T-helper 22 cell (primary cell): ENCODE data around the gene CSRNP3.

Experiments
- DNase-seq: peaks from one replicate; pipeline ENCODE4 v3.0.0-alpha.2; 2020; ENCODE audit warnings: low read depth

Gene CSRNP3, protein sequence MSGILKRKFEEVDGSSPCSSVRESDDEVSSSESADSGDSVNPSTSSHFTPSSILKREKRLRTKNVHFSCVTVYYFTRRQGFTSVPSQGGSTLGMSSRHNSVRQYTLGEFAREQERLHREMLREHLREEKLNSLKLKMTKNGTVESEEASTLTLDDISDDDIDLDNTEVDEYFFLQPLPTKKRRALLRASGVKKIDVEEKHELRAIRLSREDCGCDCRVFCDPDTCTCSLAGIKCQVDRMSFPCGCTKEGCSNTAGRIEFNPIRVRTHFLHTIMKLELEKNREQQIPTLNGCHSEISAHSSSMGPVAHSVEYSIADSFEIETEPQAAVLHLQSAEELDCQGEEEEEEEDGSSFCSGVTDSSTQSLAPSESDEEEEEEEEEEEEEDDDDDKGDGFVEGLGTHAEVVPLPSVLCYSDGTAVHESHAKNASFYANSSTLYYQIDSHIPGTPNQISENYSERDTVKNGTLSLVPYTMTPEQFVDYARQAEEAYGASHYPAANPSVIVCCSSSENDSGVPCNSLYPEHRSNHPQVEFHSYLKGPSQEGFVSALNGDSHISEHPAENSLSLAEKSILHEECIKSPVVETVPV

DNA sequence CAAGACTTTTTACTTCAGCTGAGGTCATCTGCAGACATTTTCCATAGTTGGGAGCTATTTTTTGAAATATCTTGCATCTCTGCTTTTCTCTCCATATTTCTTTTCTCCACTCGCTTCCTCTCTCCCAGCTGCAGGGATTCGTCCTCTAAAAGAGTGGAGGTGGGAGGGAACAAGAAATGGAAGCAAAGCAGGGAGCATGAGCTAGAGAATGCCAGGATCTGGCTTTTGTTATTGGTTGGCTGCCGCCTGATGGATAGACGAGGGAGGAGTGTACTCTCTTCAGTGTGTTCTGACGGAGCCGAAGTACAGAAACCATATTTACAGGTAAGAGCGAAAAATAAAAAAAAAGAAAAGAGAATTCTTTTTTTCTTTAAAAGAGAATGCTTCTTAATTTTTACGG is at the start of gene CSRNP3:
TSS of gene CSRNP3 (plus strand) at position 282 of the 400 bp plus-strand sequence. CDS start 125,368 bp downstream, outside the sequence.
- no peak for DNase-seq

DNA sequence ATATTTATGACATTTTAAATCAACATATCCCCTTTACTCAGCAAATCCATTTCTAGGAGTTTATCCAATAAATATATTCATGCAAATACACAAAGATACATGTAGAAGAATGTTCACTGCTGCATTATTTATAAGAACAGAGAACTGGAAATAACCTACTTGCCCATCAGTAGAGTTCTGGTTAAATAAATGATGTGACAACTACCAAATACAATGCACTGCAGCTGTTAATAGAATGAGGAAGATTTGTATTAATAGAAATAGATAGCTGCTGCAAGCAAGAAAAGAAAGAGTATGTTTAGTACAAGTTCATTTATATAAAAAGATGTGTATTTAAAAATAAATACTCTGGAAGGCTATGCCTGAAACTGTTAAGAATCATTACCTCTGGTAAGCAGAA is 49.3 kb upstream of the CSRNP3 start:
- DNase-seq, result no peak

DNA sequence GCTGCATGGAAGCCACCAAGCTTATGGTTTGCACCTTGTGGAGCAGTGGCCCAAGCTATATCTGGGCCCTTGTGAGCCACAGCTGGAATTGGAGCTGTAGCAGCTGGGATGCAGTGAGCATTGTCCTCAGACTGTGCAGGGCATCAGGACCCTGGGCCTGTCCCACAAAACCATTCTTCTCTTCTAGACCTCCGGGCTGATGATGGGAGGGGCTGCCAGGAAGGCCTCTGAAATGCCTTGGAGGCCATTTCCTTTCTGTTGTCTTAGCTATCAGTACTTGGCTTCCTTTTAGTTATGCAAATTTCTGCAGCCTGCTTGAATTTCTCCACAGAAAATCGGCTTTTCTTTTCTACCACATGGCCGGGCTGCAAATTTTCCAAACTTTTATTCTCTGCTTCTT is 46.4 kb upstream of the CSRNP3 start:
- DNase-seq, result no peak

DNA sequence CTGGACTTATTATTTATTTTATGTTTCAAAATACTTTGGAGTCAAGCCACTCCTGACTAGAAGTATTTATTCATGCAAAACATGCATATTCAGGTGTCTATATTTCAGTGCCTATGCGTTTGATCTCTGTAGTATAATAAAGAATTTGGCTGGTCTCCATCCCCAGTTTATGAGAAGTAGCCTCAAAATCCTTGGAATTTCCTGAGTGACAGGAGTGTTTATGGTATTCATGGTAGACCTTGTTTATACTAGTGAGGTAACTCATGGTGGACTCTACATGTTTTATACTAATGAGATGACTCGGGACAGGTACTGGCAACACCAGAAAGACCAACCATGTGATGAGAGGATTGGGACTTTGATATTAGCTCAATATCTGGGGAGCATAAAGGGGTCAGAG is 43.9 kb upstream of the CSRNP3 start:
- DNase-seq, result no peak

DNA sequence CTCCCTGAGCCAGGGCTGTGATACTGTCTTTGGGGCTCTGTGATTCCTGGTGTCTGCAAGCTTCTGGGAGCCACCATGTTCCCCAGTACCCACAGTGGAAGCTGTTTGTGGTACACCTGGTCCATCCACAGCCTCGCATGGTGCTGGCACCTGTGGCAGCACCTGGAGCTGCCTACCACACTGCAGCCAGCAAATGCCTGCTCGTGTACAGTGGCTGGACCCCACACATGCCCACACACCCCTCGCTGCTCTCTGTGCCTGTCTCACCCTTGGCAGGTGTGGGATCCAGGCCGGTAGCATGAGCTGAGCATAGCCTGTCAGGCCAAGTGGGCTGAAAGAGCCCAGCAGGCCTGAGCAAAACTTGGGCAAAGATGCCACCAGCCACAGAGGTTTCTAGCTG is 41.8 kb upstream of the CSRNP3 start:
- DNase-seq, result no peak

DNA sequence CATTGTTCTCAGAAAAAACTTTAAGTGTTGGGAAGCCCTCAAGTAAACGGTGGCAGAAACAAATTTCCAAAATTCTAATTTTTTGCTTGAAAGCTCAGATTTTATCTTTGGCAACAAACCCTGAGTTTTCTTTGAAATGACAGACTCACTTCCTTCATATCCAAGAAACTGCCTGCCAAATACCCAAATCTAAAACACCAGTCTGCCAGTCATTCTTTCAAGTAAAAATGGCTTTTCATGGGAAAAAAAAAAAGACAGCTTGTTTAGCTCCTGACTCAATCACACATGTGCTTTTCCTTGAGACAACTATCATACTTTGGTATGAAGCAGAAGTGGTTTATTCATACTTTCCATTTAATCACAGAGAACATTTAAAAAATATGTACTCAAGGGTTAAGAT is 40.6 kb upstream of the CSRNP3 start:
- no peak for DNase-seq

DNA sequence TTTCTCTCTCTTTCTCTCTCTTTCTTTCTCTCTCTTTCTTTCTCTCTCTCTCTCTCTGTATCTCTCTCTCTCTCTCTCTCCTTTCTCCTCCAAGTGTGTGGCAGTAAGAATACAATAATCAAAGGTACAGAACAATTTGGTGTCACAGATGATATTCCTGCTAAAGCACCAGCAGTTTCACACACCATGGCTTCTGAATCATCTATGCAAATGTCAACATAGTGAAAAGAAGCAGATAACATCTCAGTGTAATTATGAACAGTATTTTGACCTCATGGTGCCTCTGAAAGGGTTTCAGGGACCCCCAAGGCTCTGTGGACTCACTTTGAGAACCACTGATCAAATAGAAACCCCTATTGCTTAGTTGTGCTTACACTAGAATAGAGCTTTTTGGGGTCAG is 38.5 kb upstream of the CSRNP3 start:
- DNase-seq, result no peak

DNA sequence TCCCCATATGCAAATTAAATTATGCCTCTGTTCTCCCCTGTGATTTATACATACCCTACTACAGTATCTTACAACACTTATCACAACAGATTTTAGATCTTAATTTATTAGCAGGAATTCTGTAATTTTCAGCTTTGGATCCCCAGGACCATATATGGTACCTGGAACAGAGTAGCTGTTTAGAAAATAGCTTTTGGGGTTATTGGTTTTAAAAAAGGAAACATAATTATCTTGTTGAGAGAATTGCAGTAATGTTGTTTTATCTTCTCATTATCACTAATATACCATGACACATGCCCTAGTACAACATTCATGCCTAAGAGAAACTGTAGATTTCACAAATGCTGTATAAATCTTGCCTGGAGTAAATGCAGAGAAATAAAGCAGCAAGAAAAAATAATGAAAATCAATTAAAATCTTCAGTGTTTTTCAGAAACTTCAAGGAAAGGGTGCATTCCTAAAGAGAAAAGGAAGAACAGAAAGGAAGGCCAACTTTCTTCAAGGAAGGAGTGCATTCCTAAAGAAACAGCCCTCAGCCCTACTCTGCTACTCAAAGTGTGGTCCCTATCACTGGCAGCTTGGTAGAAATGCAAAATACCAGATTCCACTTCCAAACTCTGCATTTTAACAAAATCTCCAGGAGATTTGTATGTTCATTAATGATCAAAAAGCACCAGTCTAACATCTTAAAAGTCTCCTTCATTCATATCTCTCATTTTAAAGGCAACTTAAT is 37.1 kb upstream of the CSRNP3 start:
- DNase-seq, result no peak

DNA sequence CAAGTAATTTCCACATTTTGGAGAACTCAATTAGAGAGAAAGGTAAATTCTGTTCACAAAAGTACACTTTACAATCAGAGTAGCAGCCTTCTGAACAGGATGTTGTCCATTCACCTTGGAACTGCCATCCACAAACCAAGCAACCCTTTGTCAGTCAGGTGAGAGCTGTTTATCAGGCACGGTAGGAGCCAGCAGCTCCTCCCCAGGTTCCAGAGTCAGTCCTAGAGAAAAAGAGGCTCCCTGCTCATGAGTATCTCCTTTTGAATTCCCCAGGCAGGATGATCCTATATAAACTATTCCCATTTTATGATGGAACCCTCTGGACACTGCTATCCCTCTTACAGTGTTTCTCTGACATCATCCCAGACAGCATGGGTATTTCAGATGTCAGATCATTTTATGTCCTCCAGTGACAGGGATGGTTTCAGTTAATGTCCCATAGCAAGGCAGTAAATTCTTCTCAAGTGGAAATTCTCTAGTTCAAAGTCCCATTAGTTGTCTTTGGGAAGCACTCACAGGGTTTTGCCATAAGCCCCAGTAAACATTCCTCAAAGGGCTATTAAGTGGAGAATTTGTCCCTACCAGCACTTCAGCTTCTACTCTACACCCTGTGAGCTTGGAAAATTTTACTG is 34.5 kb upstream of the CSRNP3 start:
- DNase-seq, result no peak

DNA sequence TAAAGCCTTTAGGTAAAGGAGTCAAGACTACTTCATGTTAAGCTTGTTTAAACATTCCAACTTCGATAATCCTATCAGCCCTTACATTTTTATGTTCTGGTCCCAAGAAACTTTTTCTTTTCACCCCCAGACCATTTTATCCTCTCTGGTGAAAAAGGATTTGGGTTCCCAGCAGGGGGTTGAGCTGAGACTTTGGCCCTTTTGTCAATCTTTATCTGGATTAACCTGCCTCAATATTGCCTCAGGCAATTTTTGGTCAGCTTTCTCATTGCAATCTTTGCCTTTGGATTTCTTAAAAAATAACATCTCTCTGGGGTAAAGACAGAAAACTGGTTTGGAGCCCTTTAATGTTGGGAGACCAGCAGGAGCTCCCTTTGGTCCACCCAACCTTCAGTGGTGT is 33.9 kb upstream of the CSRNP3 start:
- DNase-seq, result no peak

DNA sequence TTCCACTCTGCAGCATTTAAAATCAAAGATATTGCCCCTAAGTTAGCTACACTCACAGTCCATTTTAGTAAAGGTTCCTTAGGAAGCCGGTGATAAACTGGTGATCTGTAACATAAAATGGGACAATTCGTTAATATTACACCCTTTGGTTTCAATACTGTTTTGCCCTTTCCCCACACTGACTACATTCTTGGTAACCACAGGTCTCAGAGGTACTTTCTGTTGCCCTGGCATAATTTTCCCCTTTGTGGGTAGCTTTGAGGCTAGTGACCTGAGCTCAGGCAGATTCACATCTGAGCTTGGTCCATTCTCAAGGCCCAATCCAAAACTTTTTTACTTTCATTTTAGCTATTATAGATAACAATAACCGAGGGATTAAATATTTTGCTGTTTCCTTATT is 32.9 kb upstream of the CSRNP3 start:
- no peak for DNase-seq

DNA sequence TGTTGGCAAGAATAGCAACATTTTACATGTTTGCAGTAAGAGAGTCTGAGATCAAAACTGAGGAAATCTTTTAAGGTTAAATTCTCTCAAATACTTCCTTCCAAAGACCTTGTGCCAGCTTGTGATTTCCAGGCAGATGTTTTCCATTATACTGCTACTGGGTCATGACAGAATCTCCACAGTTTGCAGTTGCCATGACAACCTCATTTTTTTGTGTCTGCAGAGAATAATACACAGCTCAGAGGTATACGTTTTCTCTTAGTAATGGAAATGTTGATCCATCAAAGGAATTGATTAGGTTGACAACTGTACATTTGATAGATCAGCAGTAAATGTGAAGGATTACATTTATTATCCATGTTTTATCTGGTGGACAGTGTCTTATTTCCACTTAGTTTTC is 29.1 kb upstream of the CSRNP3 start:
- no peak for DNase-seq

DNA sequence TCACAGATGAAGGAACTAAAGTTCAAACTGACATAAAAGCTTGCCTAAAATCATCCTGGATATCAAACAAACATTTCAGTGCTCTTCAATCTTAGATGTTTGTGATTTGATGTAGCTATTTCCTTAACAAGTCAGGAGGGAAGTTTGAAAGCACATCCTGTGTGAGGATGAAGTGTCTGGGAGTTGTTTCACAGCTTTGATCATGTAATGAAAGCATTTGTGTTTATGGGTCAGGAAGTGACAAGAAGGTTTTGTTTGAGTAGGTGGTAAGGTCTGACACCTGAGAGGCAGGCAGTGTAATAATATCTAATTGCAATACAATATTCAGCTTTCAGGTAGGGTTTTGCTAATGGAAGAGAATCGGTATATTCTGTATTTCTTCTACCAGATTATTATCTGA is 26.0 kb upstream of the CSRNP3 start:
- no peak for DNase-seq

DNA sequence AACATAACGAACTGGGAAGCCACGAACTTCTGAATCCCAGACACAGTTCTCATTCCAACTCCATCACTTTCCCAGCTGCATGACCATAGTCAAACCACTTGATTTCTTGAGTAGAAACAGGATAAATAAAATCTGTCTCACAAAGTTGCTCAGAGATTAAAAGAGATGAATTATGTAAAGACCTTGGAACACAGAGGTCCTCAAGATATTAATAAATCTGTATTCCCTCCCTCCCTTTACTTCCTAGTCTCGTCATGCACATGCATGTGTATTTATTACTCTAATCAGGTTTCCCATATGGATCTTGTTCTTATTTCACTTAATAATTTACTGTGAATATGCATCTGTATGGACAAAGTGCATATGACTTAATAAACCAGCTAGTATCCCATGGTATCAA is 21.1 kb upstream of the CSRNP3 start:
- DNase-seq, result no peak

DNA sequence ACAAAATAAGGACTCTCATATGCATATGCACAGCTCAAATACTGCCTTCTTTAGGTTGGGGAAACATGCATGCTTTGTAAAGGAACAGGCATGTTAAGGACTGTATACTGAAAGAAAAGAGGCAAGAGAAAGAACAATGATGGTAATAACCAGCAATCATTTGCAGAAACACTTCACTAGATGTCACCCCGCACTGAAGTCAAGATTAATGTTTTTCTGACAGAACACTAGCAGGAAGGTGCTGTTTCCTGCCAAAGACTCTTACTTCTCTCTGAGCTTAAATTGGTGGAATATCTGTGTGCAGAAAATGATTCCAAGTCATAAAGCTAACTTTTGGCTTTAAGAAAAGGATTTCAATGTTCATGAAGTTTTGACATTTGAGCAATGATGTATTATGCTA is 19.3 kb upstream of the CSRNP3 start:
- DNase-seq, result no peak

DNA sequence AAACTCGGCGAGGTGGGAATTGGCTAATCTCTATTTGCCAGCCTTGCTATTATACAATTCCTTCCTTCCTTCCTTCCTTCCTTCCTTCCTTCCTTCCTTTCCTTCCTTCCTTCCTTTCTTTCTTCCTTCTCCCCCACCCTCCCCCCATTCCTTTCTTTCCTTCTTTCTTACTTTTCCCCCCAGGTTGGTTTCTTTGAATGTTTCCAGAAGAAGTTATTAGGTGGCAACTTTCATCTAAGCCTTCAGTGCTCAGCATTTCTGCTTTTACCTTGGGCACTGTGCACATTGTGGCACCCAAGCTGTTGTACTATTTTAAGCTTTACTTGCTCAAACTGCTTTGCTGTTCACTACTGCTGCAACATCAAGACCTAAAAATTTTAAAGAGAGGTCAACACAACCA is 17.2 kb upstream of the CSRNP3 start:
- no peak for DNase-seq

DNA sequence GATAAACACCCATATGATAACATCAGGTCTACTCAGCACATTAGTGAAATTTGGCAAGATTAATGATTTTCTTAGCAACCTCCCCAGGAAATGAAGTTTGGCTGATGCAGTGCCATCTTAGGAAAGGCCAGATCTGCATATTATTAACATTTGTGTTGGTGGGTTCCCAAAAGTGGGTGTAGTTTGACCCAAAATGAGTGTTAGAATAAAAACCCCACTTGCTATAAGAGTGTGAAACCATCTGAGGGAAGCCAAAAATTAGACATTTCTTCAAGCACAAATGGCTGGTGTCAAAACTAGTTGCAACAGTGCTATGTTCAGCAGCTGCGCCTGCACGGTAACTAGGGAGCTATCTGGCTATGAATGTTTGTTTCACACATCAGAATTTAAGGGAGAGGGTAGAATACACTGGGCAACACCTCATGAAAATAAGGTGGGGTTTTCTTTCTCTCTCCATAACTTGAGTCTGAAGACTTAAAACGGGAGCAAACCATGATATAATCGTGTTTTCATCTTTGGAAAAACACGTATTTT is 15.9 kb upstream of the CSRNP3 start:
- DNase-seq, result no peak

DNA sequence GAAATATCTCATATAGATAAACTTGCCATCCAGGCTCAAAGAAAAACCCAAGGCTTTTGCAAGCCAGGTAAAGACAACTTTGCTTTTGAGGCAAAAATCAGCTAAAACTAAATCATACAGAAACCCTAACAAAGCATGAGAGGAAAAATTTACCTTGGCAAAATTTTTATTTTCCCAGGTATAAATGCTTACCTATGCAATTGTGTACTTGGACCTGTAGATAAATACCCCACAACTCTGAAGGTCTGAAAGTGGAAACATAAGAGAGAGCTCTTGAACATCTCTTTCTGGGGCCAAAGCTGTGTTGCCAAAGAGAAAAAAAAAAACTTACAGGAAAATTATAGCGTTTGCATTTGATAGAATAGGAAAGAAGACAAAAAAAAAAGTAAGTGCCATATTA is 14.6 kb upstream of the CSRNP3 start:
- no peak for DNase-seq

DNA sequence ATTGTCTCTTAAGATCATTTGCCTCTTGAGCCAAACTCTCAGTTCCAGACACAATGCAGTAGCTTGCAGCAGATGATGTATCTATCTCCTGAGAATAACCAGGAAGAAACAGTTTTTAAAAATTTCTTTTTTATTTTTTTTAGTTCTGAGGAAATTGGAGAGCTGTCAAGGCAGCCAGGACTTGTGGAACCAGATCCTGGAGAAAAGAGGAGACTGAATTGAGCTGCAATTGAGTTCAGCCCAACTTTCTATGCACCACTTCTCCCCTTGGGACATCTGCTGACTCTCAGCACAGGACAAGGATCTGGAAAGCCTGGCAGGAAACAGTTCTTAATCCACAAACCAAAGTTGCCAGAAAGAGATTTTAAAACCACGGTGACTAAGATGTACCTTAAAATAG is 13.5 kb upstream of the CSRNP3 start:
- DNase-seq, result no peak

DNA sequence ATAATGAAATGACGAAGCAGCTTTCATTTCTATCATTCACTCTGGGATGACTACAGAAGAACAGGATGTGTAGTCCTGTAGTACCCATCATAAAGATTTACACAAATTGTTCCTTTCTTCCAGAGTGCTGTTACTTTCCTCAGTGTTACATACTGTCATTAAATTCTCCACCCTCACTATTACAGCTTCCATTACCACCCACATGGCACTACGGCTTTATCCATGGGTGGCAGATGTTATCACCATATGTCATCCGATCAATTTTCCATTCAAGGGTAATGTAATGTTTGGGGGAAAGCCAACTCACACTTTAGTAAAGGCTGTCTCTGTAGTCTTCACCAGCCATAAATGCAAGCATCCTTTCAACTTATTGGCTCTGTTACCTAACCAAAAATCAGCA is 7.1 kb upstream of the CSRNP3 start:
- no peak for DNase-seq

DNA sequence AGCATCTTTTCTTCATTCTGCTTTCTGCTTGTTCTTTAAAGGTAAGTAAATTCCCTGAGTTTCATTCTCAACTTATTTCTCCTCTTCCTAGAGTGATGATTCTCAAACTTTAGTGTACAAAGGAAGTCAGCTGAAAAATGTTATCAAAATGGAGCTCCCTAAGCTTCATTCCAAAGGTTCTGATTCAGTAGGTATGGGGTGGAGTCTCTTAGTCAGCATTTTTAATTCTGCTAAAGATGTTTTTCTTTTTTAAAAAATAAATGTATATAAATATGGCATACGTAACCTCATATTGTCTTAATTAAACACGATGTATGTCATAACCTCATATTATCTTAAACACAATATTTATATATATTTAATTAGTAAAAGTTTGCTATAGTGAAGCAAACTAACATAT is 3.1 kb upstream of the CSRNP3 start:
- DNase-seq, result no peak

DNA sequence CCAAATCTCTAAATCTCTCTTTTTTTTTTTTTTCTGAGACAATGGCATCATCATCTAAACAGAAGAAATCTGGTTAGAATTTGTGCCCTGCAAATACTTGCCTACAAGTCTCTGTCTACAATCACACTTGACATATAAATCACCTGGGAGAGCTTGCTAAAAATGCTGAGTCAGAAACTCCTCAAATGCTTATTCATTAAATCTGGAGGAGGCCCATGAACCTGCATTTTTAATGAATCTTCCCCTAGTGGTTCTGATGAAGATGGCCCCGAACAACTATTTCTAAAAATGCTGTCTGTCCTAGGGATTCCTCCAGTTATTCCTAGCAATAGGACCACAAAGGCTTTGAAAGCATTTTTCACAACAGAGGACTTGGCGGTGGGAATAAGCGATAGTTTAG is 1.6 kb upstream of the CSRNP3 start:
- no peak for DNase-seq

DNA sequence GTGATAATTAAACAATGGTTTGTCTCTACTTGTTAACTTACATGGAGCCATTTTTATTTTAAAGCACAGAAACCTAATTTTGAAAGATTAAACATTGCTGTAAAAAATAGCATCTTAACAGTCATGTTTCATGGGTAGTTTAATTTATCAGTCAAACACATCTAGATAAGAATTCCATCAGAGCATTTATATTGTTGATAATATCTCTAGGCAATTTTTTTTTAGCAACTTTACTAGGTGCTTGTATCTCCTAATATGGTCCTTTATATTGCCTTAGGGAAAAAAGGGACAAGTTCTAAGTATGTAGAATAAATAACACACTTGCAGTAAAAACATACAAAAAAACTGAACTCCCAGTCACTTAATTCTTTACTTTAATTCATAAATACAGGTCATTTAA is 863 bp downstream of the CSRNP3 start:
- no peak for DNase-seq
